Fibroblast of gingiva (primary cell): Measurements from ENCODE around the gene LRRC8C.
A peak's percentile ranks its signal among the peaks of the same experiment; 100 is the strongest.
"Not testable (repeated sequence)": the region's sequence is repeated elsewhere in the genome, so short reads cannot be mapped to it uniquely, and the experiment has no call there.

Experiments
- DNase-seq: peaks from one replicate; pipeline ENCODE4 v3.0.0-alpha.2; 2011; ENCODE audit warnings: low read depth

Gene LRRC8C

DNA sequence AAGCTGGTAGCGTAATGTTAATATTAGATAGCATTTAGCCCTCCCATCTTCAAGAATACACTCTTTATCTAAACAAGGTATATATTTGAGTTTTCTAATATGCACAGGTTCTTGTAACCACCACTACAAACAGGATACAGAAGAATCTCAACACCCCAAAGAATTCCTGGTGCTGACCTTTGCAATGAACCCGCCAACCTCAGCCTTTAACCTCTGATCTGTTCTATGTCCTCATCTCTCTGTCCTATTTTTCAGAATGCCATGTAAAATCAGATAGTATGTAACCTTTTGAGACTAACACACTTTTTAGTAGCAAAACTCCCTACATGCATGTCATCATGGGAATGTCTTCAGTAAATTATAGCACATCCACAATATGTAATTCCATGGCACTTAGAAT, 71.1 kb downstream of the LRRC8C start:
- DNase-seq: no peak

DNA sequence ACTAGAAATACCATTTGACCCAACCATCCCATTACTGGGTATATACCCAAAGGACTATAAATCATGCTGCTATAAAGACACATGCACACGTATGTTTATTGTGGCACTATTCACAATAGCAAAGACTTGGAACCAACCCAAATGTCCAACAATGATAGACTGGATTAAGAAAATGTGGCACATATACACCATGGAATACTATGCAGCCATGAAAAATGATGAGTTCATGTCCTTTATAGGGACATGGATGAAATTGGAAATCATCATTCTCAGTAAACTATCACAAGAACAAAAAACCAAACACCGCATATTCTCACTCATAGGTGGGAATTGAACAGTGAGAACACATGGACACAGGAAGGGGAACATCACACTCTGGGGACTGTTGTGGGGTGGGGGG, 72.0 kb downstream of the LRRC8C start:
- not testable (repeated sequence) for DNase-seq

- no peak for DNase-seq
Measured at GRCh38 chr1:89705901-89706699, 73.2 kb downstream of the LRRC8C start.

DNA sequence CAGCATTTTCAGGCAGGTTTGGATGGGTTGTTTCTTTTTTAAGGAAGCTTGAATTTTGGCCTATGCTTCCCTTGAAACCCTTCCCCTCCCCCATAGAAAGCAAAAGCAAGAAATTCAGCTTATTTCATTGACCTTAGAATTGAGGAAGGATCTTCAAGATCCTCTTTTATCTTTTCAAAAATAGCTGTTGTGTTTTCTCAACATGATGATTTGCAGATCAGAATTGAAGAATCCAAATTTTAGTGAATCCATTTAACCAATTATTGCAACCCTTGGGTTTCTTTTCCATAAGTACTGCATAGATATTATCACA, 73.7 kb downstream of the LRRC8C start:
- DNase-seq: no peak

DNA sequence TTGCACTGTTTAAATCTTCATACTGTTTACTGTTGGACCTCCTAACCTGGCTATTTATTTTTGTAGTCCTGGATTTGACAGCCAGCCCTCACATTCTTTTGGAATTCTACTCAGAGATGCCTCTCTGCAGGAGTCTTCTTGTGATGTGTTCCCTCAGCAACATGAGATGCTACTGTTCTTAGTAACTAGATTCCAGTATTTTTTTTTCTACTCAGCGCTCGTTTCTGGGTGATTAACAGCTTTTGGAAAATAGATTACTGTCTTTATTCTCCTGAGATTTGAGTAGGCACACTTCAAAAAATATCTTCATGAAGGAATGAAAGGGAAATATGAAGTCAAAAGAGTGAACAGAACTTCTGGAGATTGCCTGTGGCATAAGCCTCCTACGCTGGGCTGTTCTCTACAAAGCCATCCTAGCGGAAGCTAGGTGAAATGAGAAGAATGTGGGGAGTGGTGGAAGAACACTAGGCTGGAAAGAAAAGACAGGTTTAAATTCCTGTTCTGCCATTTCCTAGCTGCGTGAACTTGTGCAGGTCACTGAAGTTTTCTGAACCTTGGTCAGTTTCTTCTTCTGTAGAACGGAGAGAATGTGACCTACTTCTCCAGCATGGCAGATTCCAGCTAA, 75.9 kb downstream of the LRRC8C start:
- DNase-seq: no peak

DNA sequence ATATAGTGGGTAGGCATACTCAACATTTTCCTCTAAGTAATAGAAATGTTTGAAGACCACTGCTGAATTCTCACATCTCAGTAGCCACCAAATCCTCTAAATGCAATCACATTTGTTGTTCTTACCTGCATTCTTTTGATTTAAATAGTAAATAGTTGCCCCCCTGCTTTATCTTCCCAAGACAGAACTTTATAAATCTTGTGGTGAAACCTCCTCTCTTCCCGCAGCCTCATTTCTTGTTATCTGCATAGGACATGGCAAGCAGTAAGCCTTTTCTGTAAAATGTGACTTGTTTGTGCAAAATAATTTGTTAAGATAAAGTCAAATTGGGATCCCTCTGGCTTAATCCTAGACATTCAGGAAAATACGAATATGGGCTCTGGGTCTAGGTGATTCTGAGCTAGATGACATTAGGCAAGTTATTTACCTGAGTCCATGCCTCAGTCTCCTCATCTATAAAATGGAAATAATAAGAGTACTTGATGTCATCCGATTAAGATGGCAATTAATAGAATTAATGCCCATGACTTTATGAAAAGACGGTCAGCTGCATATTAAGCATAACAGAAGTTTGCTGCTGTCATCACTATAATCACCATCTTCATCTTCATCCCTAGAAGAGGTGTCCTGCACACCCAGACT, 77.7 kb downstream of the LRRC8C start:
- no peak for DNase-seq

GRCh38 chr1:89711140-89711778, 78.3 kb downstream of the LRRC8C start:
- DNase-seq: no peak

DNA sequence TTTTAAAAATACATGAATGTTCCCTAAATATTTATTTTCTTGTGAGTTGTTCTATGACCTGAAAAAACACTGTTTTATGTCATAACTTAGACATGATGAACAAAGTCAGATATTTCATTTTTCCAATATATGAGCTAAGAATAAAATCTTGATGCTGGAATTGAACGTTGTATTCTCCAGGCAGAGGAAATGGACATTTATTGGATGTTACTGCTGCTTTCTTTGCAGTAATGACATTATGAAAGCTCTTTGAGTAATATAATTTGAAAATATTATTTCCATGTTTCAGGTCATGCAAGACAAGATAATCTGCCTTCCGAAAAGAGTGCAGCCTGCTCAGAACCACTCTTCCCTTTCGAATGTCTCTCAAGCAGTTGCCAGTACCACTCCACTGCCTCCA, 79.5 kb downstream of the LRRC8C start:
- no peak for DNase-seq

GRCh38 chr1:89715677-89716076, 82.8 kb downstream of the LRRC8C start:
- DNase-seq: no peak

DNA sequence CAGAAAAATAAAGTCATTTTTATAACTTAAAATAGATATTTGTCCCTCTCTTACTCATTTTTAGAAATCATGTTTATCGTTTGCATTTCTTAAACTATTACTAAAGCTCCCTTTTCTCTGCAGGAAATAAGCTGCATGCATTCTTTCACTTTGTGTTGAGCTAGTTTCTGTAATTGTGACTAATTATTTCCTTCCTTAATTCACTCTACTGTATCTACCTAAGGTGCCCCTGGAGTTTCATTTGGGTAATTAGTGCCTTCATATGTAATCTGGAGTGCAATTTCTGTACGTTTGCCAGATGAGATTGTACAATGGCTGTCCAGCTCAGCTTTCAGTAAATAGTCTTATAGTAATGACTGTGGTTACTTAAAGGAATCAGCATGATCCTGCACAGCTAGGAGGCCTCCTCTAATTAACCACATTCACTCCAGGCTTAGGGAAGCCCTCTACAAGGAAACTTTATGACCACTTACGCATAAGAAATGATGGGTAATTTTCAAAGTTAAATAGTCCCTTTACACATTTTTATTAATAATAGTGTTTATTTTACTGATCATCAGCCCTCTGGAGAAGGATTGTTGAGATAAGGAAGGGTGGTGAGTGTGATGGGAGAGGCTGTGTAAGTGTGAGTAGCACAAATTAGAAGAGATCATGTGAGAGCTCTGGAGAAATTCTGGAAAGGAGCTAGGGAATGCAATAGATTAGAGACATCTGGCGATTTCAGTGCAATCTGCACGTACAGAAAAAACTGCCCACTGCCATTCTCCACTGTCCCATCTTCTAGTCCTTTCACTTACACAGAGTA, 86.8 kb downstream of the LRRC8C start:
- DNase-seq: peak; percentile 55

GRCh38 chr1:89720839-89721238, 87.9 kb downstream of the LRRC8C start:
- no peak for DNase-seq

DNA sequence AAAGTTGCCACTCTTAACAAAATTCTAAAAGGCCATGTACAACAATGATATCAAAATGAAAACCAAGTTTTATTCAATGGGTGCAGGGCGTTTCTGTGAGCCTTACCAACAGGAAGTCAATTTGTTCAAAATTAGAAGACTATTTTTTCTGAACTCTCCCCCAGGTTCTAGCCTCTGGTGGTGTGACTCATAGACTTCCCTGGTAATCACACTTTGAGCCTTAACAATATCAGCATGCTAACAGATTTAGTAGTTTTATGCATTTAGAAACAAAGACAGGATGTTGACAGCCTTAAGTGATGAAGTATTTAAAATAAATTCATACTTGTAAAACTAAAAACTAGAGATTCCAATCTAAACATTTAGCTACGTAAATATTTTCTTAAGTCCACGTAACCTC, 88.4 kb downstream of the LRRC8C start:
- no peak for DNase-seq

GRCh38 chr1:89723144-89723543, 90.2 kb downstream of the LRRC8C start:
- no peak for DNase-seq

DNA sequence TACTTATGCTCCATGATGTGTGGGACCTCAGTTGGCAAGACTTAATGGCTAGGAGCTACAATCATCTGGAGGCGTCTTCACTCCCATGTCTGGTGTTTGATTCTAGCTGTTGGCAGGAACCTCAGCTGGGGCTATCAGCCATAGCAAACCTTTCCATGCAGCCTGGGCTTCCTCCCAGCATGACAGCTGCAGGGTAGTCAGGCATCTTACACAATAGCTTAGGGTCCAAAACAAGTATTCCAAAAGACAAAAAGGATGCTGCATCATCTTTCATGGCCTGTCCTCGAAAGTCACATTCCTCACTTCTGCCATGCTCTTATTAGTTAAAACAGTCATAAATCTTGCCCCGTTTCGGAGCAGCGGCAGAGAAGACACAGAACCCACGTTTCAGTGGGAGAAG, 90.9 kb downstream of the LRRC8C start:
- DNase-seq: peak; percentile 48

DNA sequence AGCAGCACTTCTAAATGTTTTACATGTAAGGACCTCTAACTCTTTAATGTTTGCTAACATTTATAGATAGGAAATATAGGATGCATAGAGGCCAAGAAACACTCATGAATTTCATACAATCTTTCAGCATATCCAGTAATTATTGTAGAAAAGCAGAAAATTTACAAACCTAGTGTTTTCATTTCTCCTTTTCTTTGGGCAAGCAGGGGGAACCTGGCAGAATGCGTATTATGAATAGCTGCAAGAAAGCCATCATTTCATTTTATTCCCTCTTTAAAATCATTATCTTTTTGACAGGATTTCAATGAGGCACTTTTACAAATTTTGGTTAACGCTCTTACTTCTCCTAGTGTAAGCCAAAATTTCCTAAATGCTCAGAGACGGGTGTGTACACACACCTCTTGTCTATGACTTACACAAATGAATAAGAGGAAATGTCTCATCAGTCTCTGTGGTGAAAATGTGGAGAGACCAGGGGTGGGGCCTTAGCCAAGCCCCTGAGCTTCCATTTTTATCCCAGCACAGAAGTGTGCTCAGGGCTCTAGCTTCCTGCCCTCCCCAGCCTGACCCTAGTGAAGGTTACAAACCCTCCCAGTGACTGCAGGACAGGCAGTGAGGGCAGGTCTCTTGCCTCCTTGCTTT, 91.6 kb downstream of the LRRC8C start:
- no peak for DNase-seq

GRCh38 chr1:89725011-89725370, 92.1 kb downstream of the LRRC8C start:
- DNase-seq: peak; percentile 94

DNA sequence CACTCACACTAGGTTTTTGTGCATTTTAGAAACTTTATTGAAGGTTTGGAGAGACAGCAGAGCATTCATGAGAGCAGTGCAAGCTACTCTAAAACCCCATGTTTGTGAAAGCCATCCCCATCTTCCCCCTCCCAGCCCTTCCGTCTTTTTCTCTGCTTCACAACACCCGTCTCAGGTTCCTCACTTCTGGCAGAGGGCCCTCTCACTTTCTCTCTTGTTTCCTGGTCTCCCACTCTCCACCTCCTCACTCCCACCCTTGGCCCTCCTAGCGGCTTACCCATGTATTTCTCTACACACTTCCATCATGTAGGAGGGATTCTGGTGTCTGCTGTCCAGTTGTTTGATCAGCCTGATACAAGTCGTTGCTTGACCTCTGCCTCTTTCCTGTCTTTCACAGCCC, 92.7 kb downstream of the LRRC8C start:
- no peak for DNase-seq

GRCh38 chr1:89727517-89728312, 94.8 kb downstream of the LRRC8C start:
- no peak for DNase-seq

DNA sequence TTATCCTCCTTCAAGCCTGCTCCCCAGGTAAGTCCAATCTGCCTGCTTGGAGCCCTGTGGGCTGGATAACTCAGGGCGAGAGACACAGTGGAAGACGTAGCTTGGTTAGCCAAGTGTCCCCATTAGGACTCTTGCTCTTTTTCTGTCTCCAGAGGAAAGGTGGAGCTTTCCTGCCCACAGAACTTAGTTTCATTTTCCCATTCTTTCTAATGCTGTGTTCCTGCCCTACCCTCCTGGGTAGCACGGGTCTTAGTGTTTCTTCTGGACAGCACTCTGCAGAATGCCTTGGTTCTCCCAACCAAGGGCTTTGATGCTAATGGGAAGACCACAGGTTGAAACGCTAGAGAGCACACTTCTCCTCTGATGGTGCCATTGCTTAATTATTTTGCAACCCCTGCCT, 95.5 kb downstream of the LRRC8C start:
- DNase-seq: no peak

DNA sequence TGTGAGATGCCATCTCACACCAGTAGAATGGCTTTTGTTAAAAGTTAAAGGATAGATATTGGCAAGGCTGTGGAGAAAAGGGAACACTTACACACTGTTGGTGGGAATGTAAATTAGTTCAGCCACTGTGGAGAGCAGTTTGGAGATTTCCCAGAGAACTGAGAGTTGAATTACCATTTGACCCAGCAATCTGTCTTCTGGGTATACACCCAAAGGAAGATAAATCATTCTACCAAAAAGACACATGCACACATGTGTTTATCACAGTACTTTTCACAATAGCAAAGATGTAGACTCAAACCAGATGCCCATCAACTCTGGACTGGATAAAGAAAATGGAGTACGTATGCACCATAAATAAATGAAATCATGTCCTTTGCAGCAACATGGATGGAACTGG, 99.3 kb downstream of the LRRC8C start:
- DNase-seq: no peak

DNA sequence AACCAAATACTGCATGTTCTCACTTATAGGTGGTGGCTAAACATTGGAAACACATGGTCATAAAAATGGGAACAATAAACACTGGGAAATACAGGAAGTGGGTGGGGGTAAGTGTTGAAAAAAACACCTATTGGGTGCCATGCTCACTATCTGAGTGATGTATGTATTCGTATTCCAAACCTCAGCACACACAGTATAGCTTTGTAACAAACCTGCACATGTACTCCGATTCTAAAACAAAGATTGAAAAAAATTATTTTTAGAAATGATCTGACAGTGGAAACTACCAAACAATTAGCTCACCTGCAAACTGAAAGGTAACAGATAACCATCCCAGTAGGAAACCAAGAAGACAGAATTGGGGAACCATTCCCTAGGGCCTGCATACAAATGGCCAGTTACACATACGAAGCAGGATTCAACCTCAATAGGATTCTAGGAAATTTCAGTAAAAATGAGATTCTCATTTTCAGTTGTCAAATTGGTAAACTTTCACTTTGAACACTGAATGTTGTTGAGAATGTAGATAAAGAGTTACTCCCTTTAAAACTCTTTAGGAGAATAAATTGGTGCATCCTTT, 99.8 kb downstream of the LRRC8C start:
- no peak for DNase-seq
